ENCODE measurements around the gene ARHGAP11A. TPM values are rescaled to one million over a fixed set of nuclear protein-coding genes. Genes with fewer than 3 reads are reported as not detected.
"Not testable (repeated sequence)": the region's sequence is repeated elsewhere in the genome, so short reads cannot be mapped to it uniquely, and the experiment has no call there.

The ARHGAP11A gene, protein sequence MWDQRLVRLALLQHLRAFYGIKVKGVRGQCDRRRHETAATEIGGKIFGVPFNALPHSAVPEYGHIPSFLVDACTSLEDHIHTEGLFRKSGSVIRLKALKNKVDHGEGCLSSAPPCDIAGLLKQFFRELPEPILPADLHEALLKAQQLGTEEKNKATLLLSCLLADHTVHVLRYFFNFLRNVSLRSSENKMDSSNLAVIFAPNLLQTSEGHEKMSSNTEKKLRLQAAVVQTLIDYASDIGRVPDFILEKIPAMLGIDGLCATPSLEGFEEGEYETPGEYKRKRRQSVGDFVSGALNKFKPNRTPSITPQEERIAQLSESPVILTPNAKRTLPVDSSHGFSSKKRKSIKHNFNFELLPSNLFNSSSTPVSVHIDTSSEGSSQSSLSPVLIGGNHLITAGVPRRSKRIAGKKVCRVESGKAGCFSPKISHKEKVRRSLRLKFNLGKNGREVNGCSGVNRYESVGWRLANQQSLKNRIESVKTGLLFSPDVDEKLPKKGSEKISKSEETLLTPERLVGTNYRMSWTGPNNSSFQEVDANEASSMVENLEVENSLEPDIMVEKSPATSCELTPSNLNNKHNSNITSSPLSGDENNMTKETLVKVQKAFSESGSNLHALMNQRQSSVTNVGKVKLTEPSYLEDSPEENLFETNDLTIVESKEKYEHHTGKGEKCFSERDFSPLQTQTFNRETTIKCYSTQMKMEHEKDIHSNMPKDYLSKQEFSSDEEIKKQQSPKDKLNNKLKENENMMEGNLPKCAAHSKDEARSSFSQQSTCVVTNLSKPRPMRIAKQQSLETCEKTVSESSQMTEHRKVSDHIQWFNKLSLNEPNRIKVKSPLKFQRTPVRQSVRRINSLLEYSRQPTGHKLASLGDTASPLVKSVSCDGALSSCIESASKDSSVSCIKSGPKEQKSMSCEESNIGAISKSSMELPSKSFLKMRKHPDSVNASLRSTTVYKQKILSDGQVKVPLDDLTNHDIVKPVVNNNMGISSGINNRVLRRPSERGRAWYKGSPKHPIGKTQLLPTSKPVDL
- polyA plus RNA-seq (ENCODE audit: insufficient read length) = 12.4 TPM

DNA sequence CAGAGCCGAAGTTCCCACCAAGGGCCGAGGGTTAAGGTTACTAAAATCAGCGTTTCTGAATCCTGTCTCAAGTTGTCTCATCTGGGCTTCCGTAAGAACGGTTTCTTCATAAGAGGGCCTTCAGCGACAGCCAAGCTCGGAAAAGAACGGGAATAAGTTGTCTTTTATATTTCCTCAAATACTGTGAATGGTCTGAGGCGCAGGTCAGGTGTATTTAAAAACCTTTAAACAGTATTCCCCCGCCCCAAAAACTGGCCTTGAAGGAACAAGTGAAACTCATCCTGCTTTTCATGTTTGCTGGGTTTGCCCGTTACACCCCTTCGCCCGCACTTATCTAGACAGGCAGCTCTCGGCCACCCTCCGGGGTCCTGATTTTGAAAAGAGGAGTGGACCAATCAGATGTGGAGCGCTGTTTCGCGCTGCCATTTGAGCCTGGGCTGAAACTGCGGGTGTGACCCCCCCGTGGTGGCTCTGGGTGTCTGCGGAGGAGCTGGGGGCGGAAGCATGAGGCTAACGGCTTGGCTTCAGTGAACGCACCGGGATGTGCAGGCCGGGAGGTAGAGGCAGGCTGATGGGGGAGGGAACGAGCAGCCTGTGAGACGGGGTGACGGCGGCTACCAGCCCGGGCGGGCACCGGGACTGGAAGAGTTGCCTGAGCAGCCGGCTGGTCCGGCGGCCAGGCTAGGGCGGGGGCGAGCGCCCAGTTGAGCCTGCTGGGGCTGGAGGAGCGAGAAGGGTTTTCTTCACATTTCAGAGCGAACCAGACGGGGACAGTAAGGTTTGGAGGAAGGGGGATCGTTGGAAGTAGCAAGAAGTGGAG lies at the start of gene ARHGAP11A:
Gene ARHGAP11A (plus strand): TSS at position 454 of the 820 bp plus-strand sequence. CDS start 708 bp downstream, outside the sequence.
- peak; percentile 85 for DNase-seq

DNA sequence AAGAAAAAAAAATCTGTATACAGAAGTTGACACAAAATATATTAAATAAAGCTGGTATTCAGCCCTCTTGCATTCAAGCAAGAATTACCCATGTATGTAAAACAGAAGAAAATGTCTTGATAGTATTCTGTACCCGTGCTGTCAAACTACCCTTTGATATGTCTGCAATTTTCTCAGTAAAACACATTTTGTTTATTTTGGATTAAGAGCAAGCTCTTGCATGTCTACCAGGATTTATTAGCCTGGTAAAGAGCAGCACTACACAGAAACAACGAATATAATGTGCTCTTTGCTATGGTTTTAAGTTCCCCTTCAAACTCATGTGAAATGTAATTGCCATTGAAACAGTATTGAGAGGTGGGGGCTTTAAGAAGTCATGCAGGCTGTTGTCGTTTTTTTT lies 46.3 kb upstream of the ARHGAP11A start:
- DNase-seq = not testable (repeated sequence)

DNA sequence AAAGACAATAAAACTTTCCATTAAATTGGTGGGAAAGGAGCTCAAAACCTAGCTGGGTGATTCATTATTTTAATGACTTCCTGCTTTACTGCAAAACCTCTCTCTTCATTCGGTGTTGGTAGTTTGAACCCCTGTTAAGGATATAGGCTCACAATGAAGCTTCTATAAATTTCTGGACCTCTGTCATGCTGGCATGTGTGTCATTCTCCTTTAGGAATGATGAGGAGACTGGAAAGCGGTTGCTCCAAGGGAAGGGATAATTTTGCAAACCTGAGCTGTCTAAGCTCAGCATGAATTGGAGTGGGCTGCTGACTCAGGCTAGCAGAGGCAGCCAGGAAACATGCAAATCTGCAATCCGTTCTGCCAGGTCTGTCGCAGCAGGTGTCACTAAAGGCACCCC lies 36.8 kb upstream of the ARHGAP11A start:
- DNase-seq = not testable (repeated sequence)

DNA sequence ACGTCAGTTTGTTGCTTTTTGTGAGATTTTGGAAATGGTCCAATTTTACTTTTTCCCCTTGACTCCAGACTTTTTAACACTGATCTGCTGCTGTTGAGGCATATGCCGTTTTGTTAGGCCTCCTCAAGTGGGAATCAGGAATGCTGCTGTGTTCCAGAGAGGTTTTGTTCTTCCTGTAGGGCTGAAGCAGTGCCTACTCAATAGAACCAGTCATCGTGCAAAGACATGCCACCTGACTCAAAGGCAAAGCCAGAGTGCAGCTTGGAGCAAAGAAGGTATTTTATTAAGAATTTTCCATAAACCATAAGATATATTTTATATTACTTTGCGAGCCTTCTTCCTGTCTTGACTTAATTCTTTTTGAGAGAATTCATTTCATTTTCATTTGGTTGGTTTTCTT lies 29.5 kb upstream of the ARHGAP11A start:
- DNase-seq = not testable (repeated sequence)

DNA sequence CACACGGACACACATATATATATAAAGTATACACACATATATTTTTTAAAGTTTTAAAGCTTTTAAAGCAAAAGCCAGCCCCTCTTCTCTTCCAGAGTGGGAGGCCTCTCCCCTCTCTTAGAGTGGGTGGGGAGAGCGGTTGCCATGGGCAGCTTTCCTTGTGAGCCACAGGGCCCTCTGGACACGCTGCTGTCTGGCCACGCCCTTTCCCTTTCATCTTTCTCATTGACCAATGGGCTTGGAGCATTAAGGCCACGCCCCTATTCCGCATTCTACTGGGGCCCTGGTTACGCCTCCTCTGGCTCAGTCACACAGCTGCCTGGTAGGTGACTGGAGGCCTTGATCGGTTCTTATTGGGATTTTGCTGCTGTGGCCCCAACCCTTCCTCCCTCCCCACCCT lies 22.2 kb upstream of the ARHGAP11A start, which contains the start of gene GOLGA8N:
Gene GOLGA8N (plus strand): TSS at position 306 of the 400 bp plus-strand sequence.
- not testable (repeated sequence) for DNase-seq

DNA sequence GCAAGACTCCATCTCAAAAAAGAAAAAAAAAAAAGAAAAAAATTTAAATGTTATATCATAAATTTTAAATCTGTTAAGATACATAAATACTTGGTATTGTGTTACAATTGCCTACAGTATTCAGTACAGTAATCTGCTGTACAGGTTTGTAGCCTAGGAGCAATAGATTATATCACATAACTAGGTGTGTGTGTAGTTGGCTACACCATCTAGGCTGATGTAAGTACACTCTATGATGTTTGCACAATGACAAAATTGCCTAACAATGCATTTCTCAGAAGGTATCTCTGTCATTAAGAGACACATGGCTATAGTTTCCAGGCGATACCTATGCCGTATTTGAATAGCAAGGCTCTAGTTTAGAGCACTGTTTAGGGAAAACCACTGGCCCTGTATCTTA lies 5.8 kb upstream of the ARHGAP11A start:
- DNase-seq = not testable (repeated sequence)

DNA sequence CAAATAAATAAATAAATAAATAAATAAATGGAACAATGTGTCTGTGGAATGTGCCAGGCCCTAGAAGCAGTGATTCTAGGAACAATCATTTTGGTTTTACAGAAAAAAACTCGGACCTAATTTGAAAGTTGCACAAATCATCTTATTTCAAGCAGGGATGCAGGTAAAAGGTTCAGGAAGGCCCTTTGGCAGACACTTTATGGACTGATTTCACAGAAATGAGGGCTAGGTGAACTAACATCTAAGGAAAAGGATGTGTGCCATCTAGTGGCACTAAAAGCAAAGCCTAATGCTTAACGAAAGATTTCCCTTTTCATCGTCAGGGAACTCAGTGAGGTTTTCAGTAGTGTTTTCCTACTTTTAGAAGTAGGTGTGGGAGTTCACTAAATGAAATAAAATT lies 4.6 kb upstream of the ARHGAP11A start:
- peak; percentile 6 for DNase-seq

DNA sequence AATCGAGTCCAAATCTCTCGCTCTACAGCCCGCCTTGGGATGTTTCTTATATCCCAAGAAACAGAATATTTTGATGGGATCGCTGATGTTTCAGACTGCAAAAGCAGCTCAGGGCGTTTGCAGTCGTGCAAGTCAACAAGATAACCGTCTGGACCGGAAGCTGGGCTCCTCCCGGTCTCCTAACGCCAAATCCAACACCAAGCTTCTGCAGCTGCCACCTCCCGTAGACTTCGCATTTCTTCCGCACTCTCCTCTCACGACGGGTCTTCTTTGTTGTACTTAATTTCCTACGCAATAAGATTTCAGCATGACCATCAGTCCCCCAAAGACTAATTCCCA lies 623 bp upstream of the ARHGAP11A start:
- not testable (repeated sequence) for DNase-seq

DNA sequence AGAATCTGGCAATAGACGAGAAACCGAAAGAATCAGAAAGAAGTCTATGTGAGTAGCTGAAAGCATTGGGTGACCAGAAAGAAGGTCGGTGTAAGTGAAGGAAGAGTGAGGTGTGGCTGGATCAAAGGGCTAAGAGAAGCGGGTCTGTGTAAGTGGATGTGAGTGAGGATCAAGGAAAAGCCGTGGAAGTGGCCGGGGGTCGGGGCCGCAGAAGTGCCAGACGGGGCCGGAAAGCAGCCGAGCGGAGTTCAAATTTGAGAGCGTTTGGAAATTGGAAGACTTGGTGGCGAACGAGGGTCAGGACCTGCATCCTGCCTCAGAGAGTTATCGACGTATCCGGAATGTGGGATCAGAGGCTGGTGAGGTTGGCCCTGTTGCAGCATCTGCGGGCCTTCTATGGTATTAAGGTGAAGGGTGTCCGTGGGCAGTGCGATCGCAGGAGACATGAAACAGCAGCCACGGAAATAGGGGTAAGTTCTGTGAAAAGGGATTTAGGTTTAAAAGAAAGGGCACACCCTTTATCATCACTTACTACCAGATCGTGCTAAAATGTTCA lies 645 bp downstream of the ARHGAP11A start:
- not testable (repeated sequence) for DNase-seq

DNA sequence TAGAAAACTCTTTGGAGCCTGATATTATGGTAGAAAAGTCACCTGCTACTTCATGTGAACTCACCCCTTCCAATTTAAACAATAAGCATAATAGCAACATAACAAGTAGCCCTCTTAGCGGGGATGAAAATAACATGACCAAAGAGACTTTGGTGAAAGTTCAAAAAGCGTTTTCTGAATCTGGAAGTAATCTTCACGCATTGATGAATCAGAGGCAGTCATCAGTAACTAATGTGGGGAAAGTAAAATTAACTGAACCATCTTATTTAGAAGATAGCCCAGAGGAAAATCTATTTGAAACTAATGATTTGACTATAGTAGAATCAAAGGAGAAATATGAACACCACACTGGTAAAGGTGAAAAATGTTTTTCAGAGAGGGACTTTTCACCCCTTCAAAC lies 21.1 kb downstream of the ARHGAP11A start:
- DNase-seq = no peak

DNA sequence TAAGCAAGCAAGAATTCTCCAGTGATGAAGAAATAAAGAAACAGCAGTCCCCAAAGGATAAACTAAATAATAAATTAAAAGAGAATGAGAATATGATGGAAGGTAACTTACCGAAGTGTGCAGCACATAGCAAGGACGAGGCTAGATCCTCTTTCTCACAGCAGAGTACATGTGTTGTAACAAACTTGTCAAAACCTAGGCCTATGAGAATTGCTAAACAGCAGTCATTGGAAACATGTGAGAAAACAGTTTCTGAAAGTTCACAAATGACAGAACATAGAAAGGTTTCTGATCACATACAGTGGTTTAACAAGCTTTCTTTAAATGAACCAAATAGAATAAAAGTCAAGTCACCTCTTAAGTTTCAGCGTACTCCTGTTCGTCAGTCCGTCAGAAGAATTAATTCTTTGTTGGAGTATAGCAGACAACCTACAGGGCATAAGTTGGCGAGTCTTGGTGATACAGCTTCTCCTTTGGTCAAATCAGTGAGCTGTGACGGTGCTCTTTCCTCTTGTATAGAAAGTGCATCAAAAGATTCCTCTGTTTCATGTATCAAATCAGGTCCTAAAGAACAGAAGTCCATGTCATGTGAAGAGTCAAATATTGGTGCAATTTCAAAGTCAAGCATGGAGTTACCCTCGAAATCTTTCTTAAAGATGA lies 21.7 kb downstream of the ARHGAP11A start:
- no peak for DNase-seq

DNA sequence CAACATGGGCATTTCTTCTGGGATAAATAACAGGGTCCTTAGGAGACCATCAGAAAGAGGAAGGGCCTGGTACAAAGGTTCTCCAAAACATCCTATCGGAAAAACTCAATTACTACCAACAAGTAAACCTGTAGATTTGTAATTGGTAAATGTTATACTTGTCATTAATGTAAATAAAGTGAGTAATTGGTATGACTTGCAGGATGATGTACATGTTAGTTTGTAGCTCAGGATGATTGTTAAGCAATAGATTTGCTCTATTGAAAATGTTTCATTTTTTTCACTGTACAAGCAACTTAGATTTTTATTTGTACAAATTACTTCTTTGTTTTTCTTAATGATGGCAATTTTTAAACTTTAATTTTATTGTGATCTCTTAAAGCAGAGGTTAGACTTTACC lies 22.4 kb downstream of the ARHGAP11A start:
- no peak for DNase-seq

DNA sequence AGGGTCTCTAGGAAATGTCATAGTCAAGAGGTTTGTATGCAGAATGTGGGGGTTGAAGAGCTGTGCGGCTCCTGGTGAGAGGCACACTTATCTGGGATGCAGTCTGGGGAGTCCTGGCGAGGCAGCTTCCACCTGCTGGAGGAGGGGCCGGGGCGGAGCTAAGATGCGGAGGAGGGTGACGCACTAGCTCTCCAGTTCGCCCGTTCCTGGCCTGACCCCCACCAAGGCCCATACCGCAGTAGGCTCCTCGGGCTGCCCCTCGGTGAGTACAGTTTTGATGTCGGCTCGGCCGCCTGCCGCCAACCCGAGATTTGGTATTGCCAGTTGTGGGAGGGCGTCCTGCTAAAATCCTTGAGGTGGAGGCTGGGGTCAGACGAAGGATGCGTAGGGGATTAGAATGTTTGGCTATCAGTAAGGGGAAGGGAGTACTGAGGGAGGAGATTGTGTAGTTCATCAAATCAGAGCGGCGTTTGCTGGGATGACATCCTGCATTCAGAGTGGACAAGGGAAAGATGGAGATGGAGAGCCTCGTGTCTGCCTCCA lies 26.3 kb downstream of the ARHGAP11A start, which contains the start of gene SCG5:
Gene SCG5 (plus strand): TSS at position 194 of the 543 bp plus-strand sequence. CDS start 1,883 bp downstream, outside the sequence.
- peak; percentile 55 for DNase-seq

DNA sequence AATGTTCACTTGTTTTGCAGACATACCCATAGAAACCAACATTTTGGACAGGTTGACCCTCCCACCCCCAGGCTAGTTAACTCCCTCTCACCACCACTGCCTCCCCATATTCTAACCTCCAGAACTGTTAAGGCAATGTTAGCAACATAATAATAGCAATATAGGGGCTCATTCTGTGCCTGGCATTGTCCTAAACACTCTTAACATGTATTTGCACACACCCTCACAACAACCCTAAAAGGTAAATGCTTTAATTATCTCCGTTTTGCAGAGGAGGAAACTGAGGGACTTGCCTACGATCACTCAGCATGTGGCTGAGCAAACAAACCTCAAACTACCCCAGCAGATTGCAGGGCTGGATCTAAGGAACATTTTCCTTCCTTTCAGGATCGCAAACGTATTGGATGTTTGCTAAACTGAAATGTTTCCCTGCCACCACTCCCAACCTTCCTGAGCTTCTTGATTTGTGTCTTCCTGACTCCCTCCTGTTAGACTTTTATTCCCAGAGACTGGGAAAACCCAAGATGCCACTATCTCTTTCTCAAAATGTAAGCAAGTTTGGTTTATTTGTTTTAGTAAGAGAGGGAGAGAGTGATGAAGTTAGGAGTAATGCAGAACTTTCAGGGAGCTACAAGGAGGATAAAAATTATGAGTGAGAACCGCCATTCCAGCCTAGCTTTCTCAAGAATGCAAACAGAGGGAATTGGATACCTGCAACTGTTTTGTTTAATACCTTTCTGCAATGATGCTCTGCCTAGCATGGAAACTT lies 27.5 kb downstream of the ARHGAP11A start:
- no peak for DNase-seq

DNA sequence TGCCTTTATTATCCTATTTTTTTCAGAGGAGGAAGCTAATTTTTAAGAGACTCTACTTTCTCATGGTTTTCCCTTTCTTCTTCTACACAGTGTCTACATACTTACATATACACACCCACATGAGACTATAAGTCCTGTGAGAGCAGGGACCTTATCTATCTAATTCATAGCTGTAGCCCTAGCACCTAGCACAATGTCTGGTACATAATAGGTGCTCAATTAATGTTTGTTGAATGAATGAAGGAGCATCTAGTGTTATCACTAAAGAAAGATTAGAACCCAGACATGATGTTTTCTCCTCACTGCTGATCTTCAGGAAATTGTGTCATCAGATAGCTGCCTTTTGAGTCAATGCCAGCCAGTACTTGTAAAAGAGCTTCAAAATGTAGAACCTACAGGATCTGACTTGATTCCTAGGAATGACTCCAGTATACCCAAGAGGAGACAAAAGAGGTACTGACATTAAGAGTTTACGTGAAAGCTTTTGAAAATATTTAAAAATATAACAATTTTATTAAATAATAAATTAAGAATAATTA lies 28.7 kb downstream of the ARHGAP11A start:
- DNase-seq = no peak

DNA sequence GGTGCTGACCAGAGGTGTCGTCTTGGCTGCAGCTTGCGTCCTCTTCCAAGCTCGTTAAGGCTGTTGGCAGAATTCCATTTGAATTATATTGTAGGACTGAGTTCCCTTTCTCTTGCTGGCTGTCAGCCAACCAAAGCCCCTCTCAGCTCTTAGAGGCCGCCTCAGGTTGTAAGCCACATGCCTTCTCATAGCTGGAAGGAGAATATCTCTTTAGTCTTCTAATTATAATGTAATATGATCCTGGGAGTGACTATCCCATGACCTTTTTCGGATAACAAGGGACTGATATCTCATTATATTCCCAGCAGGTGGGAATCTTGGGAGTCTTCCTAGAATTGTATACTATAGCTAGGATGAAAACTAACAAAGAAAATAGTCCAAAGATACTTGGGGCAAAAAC lies 31.0 kb downstream of the ARHGAP11A start:
- no peak for DNase-seq

DNA sequence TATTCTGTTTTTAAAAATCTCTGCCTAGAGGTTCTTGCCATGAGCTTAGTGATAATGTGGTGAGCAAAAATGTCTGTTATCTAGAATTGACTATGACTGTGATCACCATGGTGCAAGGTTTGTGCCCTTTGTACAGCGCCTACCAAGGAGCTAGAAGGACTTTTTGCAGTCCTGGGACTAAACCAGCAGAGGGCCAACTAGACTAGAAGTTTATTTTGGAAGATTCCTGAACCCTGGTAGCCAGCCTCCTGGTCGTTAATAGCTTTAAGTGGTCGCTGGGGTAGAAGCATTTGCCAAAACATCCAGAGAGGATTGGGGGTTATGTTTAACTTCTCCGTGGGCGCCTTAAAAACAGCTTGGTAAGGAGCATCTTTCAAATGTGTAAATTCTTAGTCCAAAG lies 34.0 kb downstream of the ARHGAP11A start:
- DNase-seq = no peak

DNA sequence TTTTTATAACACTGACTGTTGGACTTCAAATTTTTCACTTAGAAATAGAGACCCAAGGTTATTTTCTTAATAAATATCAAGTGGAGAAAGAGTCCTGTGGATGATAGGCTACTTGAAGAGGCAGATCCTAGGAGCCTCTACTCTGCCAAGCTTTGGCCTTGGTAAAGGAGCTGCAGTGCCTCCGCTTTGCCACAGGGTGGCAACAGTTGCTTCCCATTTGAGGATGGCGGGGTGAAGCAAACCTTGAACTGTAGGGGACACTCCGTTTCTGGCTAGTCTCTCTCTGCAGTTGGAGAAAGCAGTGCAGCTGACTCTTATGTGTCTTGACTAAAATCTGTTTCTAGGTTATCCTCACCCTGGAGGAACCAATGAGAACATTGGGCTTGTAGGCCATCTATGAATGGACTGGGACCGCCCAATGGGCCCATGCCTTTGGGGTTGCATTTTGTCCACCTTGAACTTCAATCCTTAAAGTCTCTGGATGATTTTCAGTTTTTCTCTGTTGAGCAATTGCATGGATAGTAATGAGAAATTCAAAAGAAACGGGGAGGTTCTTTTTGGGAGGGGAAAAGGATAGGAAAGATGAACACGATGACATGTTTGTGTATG lies 36.0 kb downstream of the ARHGAP11A start:
- DNase-seq = no peak

DNA sequence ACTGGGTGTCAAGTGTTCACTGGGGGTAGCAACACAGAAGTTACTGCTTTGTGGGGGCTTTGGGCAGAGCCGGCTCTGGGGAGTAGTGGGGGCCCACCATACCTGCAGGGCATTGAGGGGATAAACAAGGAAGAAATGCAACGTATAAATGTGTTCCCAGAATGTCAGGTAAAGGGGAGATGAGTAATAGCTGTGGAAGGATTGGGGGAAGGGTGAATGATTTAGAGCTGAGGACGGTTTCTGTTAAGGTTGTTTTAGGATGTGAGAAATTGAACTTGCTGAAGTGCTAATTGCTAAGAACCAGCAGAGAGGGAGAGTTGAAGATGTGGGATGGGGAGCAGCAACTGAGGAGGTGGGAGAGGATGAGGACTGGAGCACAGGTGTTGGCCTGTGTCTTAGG lies 36.9 kb downstream of the ARHGAP11A start:
- DNase-seq = no peak

Measured in hindlimb muscle (tissue), 1 donor.